A673 (cell line): ENCODE results near the gene SH2B2. TPM values are rescaled to one million over a fixed set of nuclear protein-coding genes. Genes with fewer than 3 reads are reported as not detected.

Source experiments
- BruUV-seq: library from RNA; stranded (reverse); fragments of 400-500 nt; replicated peaks from 2 replicates; lab custom pipeline; 2021; lab: Mats Ljungman, UMichigan
- CTCF ChIA-PET: fragments of 300-600 bp; sonication (Branson Sonifier 250); formaldehyde crosslinking; loops from one replicate; lab custom pipeline; 2022; ENCODE audit warnings: antibody characterized with exemption; lab: Charles Lee
- POLR2A ChIA-PET: fragments of 300-600 bp; sonication (Branson Sonifier 250); formaldehyde crosslinking; loops from one replicate; lab custom pipeline; 2022; ENCODE audit warnings: antibody characterized with exemption; ENCODE audit not compliant: low non-redundant PET; lab: Charles Lee
- DNase-seq: peaks from one replicate; pipeline ENCODE4 v3.0.0-alpha.2; 2015; ENCODE audit warnings: low spot score
- H3K27ac ChIP-seq: fragments of 200-600 bp; sonication (generic); 2 replicates; pipeline ENCODE4 v1.5.1; 2016; ENCODE audit warnings: mixed run types, low read depth, mild to moderate bottlenecking, mixed read lengths, antibody characterized with exemption, low read length; ENCODE audit not compliant: poor library complexity, severe bottlenecking
- H3K27me3 ChIP-seq: fragments of 200-600 bp; sonication (generic); replicated peaks from 2 replicates; pipeline ENCODE4 v1.6.1; 2017; ENCODE audit warnings: mixed run types, low read depth, mild to moderate bottlenecking, mixed read lengths, antibody characterized with exemption, low read length; ENCODE audit not compliant: insufficient read depth, poor library complexity
- H3K36me3 ChIP-seq: fragments of 200-600 bp; sonication (generic); 2 replicates; pipeline ENCODE4 v1.6.1; 2016; ENCODE audit warnings: mixed run types, mild to moderate bottlenecking, mixed read lengths, antibody characterized with exemption, low read length; ENCODE audit not compliant: insufficient read depth, poor library complexity, severe bottlenecking
- H3K4me1 ChIP-seq: fragments of 200-600 bp; sonication (generic); 2 replicates; pipeline ENCODE4 v1.6.1; 2017; ENCODE audit warnings: mixed run types, mild to moderate bottlenecking, mixed read lengths, antibody characterized with exemption, low read length; ENCODE audit not compliant: insufficient read depth, poor library complexity, severe bottlenecking
- H3K4me3 ChIP-seq: fragments of 200-600 bp; sonication (generic); 2 replicates; pipeline ENCODE4 v1.5.1; 2016; ENCODE audit warnings: low read depth, mixed run types, mild to moderate bottlenecking, mixed read lengths, low read length; ENCODE audit not compliant: poor library complexity, severe bottlenecking
- H3K9me3 ChIP-seq: fragments of 200-600 bp; sonication (generic); 2 replicates; pipeline ENCODE4 v1.6.1; 2016; ENCODE audit warnings: mixed run types, low read depth, mild to moderate bottlenecking, mixed read lengths, antibody characterized with exemption, low read length; ENCODE audit not compliant: poor library complexity, severe bottlenecking
- EZH2 ChIP-seq: fragments of 200-600 bp; sonication (generic); IDR thresholded peaks from 2 replicates; pipeline ENCODE4 v1.6.1; 2017; ENCODE audit warnings: borderline replicate concordance, low read depth, mild to moderate bottlenecking, mixed read lengths, antibody characterized with exemption, low read length; ENCODE audit not compliant: poor library complexity, severe bottlenecking
- intact Hi-C: fragments of 100-400 bp; cut with micrococcal nuclease; formaldehyde crosslinking; loops from one replicate; pipeline ENCODE4 v1.10.0; 2022; ENCODE audit not compliant: unreplicated experiment
- total RNA-seq: library from RNA; stranded (reverse); gene quantifications from 2 replicates; pipeline ENCODE4 v1.2.3, GENCODE V29; 2021
- TF ChIP-seq, protein P1 (sequence below): fragments of 300-800, 200-600 bp; sonication (generic); conservative IDR thresholded peaks from 2 replicates; pipeline ENCODE4 v1.5.1; 2017; ENCODE audit warnings: low read depth, mild to moderate bottlenecking, antibody characterized with exemption, low read length, moderate library complexity, mixed read lengths

SH2B2 gene
- total RNA-seq, 1 experiment from 2014 or later, result 8.6 TPM

DNA sequence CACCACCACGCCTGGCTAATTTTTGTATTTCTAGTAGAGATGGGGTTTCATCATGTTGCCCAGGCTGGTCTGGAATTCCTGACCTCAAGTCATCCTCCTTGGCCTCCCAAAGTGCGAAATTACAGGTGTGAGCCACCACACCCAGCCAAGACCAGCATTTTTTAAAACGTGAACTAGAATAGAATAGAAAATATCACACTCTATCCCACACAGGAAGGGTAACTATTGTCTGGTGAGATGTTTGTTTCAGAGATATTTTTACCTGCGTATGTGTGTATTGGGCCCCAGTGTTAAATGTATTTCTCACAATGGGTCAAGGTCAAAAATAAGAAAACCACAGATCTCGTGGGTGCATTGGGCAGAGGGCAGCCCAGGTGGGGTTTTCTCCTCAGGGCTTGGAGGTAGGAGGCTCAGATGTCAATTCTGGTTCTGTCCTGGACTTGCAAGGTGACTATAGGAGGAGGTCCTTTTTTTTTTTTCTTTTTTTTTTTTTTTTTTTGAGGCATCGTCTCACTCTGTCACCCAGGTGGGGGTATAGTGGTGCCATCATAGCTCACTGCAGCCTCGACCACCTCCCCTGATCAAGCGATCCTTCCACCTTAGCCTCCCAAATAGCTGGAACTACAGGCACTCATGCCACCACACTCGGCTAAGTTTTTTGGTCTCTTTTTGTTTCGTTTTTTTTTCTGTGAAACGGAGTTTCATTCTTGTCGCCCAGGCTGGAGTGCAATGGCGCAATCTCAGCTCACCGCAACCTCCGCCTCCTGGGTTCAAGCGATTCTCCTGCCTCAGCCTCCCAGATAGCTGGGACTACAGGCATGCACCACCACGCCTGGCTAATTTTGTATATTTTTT, 19.0 kb downstream of the SH2B2 start:
- no TSS peak for BruUV-seq
- DNase-seq, result no peak
- H3K27ac ChIP-seq, result no peak overlapping the region
- CTCF ChIA-PET, result no interaction called here
- no peak for TF ChIP-seq EZH2
- TF ChIP-seq, protein P1, sequence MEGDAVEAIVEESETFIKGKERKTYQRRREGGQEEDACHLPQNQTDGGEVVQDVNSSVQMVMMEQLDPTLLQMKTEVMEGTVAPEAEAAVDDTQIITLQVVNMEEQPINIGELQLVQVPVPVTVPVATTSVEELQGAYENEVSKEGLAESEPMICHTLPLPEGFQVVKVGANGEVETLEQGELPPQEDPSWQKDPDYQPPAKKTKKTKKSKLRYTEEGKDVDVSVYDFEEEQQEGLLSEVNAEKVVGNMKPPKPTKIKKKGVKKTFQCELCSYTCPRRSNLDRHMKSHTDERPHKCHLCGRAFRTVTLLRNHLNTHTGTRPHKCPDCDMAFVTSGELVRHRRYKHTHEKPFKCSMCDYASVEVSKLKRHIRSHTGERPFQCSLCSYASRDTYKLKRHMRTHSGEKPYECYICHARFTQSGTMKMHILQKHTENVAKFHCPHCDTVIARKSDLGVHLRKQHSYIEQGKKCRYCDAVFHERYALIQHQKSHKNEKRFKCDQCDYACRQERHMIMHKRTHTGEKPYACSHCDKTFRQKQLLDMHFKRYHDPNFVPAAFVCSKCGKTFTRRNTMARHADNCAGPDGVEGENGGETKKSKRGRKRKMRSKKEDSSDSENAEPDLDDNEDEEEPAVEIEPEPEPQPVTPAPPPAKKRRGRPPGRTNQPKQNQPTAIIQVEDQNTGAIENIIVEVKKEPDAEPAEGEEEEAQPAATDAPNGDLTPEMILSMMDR, result no peak
- no peaks in the 10 kb centered on the region for H3K36me3 ChIP-seq
- intact Hi-C loops, result no loop called here
- H3K4me1 ChIP-seq, result no peaks in the 10 kb centered on the region
- H3K4me3 ChIP-seq, result no peak overlapping the region
- H3K27me3 ChIP-seq, result no peaks in the 10 kb centered on the region
- H3K9me3 ChIP-seq, result no peaks in the 10 kb centered on the region
- POLR2A ChIA-PET, result no interaction called here

DNA sequence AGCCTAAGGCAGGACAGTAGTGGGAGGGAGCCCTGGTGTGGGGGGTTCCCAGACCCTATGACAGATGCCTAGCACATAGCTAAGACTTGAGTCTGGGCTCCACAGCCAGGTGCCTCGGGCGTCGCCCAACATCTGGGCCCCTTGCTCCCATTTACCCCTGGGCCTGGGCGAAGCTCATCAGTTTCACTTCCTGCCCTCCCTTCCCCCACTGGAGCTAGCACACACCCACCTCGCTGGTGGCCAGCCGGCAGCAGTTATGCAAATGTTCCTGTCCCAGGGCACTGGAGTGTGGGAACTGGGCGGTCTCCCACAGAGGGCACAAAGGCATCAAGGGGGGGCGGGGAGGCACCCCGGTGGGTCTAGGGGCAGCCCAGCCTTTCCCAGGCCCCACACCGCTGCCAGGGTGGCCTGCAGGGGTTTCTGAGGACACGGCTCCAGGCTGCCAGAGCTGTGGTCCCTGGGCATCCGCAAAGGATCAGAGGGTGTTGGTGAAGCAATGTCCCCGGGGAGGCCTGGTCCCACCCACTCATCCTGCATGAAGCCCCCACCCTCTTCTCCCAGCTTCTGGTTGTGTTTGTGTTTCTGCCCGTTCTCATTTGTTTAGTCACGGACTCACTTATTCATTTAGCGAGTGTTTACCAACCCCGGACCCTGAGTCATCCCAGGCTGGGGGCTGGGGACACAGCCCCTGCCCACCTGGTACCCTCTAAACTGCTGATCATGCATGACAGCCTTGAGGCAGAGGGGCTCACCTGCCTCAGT, 20.4 kb downstream of the SH2B2 start:
- no peak for DNase-seq
- BruUV-seq, result no TSS peak
- no peaks in the 10 kb centered on the region for H3K4me1 ChIP-seq
- no peaks in the 10 kb centered on the region for H3K9me3 ChIP-seq
- TF ChIP-seq, protein P1, result no peak
- no peak for TF ChIP-seq EZH2
- no peaks in the 10 kb centered on the region for H3K27me3 ChIP-seq
- intact Hi-C loops, result no loop called here
- no peak overlapping the region for H3K27ac ChIP-seq
- no peak overlapping the region for H3K4me3 ChIP-seq
- ChIA-PET POLR2A (no interaction called here), CTCF (interaction anchor here (0.6 kb wide), 1 partner anchor 83 kb away, joined by 3 read pairs; no protein-coding TSS in a partner anchor)
- no peaks in the 10 kb centered on the region for H3K36me3 ChIP-seq

DNA sequence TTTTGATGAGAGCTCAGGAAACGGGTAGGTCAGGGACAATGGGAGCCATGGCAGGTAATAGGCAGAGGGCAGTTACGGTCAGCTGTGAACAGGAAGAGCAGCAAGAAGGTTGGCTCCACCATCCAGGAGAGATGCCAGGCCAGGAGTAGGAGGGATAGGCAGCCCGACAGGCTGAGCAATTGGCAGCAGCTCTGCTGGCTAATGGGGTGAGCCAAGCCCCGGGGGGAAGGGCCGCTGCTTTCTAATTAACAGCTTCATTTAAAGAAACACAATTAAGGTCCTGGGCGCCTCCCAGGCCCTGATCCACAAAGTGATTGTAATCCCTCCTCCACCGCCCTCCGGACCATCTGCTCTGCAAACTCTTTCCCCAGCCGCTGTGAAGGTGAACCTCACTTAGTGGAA, 23.7 kb downstream of the SH2B2 start:
- H3K9me3 ChIP-seq, result no peaks in the 10 kb centered on the region
- H3K36me3 ChIP-seq, result no peaks in the 10 kb centered on the region
- ChIA-PET POLR2A (no interaction called here), CTCF (no interaction called here)
- no TSS peak for BruUV-seq
- no peak overlapping the region for H3K27ac ChIP-seq
- no peaks in the 10 kb centered on the region for H3K27me3 ChIP-seq
- TF ChIP-seq, protein P1, result no peak
- TF ChIP-seq EZH2, result no peak
- no peak overlapping the region for H3K4me3 ChIP-seq
- no peaks in the 10 kb centered on the region for H3K4me1 ChIP-seq
- no peak for DNase-seq
- intact Hi-C loops, result no loop called here
